GM19324 (cell line): ENCODE data around the gene RNF34.
"Not testable (repeated sequence)": the region's sequence is repeated elsewhere in the genome, so short reads cannot be mapped to it uniquely, and the experiment has no call there.

Source experiments
- ATAC-seq: cut with Tn5 transposase; IDR thresholded peaks from one replicate; pipeline ENCODE4 v1.9.1; 2021; ENCODE audit warnings: mild to moderate bottlenecking, moderate library complexity; ENCODE audit not compliant: unreplicated experiment, low FRiP score

The RNF34 gene

GRCh38 chr12:121384891-121385290, 15.0 kb upstream of the RNF34 start:
- not testable (repeated sequence) for ATAC-seq

GRCh38 chr12:121388421-121388981, 11.4 kb upstream of the RNF34 start:
- no peak for ATAC-seq

DNA sequence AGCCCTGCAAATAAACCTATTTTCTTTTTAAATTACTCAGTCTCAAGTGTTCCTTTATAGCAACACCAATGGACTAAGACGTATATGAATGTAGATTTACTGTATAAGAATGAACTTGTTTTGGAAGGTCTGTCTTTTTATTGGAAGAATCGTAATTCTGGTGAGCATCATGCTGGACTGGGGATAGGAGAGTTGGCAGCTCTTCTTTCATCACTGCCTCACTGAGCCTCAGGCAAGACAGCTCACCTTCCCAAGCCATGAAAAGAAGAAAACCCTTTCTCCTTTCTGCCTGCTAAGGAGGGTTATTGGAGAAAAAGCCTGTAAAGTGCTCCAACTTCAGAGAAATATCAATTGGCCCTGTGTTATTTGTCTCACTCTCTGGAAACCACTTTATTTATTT, 9.1 kb upstream of the RNF34 start:
- no peak for ATAC-seq

DNA sequence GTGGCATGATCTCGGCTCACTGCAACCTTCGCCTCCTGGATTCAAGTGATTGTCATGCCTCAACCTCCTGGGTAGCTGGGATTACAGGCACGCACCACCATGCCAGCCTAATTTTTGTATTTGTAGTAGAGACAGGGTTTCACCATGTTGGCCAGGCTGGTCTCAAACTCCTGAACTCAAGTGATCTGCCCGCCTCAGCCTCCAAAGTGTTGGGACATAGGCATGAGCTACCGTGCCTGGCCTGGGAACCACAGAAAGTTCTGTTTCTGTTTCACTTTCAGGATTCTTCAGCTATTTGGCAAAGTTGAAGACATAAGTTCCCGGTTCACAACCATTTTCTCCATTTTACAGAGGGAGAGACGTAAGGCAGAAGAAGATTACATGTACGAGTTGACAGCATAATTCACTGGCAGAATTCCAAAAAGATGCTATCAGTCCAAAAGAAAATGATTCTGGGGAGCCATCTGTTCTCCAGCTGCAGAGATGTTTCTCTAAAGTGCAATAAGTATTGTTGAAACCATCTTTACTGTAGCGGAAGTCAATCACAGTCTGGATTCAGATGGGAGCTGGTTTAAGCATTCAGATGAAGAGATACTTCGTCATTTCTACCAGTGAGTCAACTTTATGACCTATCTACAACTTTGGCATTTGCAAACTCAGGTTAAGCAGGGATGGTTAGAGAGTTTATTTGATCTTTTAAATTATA, 8.1 kb upstream of the RNF34 start:
- ATAC-seq: no peak

DNA sequence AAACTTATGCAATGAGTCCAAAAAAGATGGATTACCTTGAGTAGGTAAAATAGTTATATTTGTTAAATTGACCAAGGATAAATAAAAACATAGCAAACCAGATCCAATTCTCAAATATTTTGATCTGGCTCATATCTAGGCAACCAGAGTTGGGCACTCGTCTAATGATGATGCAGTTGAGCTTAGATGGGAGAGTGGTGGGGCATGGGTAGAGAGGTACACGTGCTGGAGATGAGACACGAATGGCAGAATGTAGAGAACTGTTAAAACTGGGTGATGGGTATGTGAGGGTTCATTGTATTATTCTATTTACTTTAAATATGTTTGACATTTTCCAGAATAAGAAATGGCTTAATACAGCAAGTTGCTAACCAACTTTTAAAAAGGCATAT, 7.6 kb upstream of the RNF34 start:
- ATAC-seq: no peak

GRCh38 chr12:121397521-121397920, 2.4 kb upstream of the RNF34 start:
- no peak for ATAC-seq

- no peak for ATAC-seq
Observed at GRCh38 chr12:121398355-121398754, 1.6 kb upstream of the RNF34 start.

DNA sequence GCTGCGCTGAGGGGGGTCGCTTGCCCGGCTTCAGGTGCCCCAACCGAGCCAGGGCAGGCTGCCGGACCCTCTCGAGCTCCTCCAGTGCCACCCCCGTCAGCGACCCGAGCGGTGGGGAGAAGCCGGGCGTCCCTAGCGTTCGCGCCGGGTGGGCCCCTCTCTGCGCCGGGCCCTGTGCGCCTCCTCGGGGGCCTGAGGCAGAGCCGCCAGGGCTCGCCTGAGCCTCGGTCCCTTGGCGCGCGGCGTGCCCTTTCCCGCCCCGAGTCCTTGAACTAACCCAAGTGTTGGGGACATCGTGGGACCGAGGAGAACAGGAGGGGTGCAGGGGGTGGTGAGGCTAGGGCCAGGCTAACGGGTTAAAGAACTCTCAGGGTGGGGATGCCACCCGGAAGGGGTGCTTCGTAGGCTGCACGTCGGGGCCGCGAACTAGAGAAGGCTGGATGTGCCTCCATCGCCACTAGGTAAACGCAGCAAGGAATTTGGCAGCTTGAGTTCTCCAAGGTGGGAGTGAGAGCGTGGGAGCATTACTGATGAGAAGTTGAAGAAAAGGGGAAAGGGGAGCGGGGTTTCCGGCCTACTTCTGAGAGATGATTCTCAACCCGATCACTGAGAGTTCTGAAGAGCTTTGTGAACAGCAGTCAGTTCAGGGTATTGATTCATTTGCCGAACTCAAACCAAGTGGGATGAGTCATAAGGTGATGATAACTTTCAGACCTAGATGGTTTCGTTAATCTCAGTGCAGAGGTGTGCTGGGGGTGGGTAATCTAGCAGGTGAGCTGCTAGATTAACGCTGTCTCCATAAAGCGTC, 618 bp downstream of the RNF34 start:
- peak; percentile 35 for ATAC-seq

GRCh38 chr12:121403721-121404120, 3.8 kb downstream of the RNF34 start:
- ATAC-seq: no peak

GRCh38 chr12:121404734-121405133, 4.8 kb downstream of the RNF34 start:
- no peak for ATAC-seq

DNA sequence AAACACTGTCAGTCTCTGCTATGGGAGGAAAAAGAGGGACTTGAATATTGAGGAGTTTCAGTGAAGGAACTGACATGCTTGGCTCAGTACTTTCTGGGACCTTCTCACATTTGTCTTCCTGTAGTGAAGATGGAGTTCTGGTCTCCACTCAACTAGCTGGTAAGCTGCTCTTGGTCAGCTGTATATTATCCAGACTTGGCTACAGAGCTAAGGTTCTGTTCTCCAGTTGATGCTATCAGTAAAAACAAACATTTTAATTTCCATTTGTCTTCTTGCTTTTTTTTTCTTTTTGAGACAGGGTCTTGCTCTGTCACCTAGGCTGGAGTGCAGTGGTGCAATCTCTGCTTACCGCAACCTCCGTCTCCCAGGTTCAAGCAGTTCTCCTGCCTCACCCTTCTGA, 5.3 kb downstream of the RNF34 start:
- no peak for ATAC-seq

DNA sequence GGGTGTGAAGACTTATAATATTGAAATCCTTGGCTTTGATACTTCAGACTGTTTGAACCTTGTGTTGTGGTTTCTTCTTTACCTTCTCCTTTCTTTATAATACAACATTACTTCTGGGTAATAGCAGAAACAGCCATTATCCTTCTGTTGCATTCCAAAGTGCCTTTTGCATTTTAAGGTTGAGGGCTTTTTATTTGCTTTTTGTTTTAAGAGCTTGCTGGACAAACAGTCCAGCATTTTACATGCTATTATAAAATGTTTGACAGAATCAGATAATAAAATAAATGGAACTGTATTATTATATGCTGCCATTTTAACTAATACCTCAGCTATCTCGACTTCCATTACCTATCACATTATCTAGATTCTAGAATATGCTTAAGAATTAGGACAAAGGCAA, 14.0 kb downstream of the RNF34 start:
- ATAC-seq: no peak

DNA sequence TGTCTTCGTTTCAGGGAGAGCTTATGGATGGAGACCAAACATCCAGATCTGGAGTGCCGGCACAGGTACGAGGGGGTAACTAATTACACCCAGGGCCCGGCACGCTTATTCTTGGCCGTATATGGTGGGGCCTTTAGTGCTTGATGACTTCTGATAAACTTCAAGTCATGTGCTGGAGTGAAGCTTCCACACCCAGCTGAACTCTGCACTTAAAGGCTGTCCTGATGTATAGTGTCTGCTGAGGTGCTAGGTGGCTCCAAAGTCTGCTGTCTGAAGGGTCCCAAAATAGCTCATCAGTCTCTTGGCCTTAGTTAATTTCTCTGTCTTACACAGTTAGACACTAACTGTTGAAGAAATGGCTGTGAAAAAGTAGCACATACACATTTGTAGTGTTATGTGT, 17.9 kb downstream of the RNF34 start:
- ATAC-seq: no peak

DNA sequence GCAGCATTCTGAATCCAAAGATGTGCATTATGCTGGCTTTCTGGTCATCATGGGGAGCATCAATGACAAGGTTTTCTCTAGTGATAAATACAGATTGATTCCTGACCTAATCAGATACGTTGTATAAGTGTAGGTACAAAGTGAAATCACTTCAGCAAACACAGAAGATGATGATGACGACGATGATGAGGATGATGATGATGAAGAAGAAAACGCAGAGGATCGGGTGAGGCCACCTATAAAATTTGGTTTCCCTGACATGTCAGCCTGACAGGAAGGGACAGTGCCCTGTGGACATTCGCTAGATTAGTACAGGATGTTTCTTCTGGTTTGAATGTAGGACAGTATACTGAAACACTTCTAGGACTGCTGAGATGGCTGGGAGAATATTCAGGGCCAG, 20.2 kb downstream of the RNF34 start:
- no peak for ATAC-seq

GRCh38 chr12:121423253-121423652, 23.3 kb downstream of the RNF34 start:
- ATAC-seq: no peak

GRCh38 chr12:121423682-121424623, 24.0 kb downstream of the RNF34 start:
- no peak for ATAC-seq

GRCh38 chr12:121424624-121424975, 24.7 kb downstream of the RNF34 start:
- no peak for ATAC-seq

DNA sequence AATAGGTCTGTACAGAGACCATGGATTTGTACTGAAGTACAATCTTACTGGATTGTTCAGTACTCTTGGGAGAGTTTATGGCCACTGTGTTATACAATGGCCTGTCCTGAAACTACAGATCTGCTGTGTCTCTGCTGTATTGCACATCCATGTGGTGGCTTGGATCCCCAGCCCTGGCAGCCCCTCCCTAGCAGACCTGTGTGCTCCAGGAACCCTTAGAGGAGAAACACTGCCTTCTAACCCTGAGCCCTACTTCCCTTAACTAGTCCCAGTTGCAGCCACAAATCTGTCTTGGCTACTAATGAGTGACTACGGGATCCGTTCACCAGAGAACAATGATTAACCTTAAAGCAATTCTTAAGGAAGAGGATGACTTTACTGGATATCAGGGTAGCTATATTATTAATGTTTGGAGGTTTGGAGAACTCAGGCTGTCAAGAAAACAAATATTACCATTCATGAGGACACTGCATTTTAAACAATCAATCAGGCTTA, 27.7 kb downstream of the RNF34 start:
- ATAC-seq: no peak

GRCh38 chr12:121428883-121429282, 29.0 kb downstream of the RNF34 start:
- no peak for ATAC-seq

- no peak for ATAC-seq
Observed at GRCh38 chr12:121430833-121431415, 31.0 kb downstream of the RNF34 start.
